Skeletal muscle tissue (tissue), 4 donors: Measurements from ENCODE around the gene RBMS2. TPM values are rescaled to one million over a fixed set of nuclear protein-coding genes. Genes with fewer than 3 reads are reported as not detected.
"Not testable (repeated sequence)": the region's sequence is repeated elsewhere in the genome, so short reads cannot be mapped to it uniquely, and the experiment has no call there.

Source experiments
- H3K27ac ChIP-seq: one replicate; pipeline ENCODE4 v1.7.0; 2013; ENCODE audit warnings: mild to moderate bottlenecking, low read depth, low read length, inconsistent platforms
- H3K27me3 ChIP-seq, 3 donors: one replicate each; pipeline ENCODE4 v1.7.0; 2013; ENCODE audit warnings: low read length in 3 of 3; ENCODE audit not compliant: control insufficient read depth in 3 of 3, insufficient read depth in 3 of 3
- H3K36me3 ChIP-seq, 3 donors: one replicate each; pipeline ENCODE4 v1.7.0; 2013; ENCODE audit warnings: low read length in 3 of 3; ENCODE audit not compliant: control insufficient read depth in 3 of 3, insufficient read depth in 3 of 3
- H3K4me1 ChIP-seq, 3 donors: one replicate each; pipeline ENCODE4 v1.7.0; 2013; ENCODE audit warnings: low read length in 3 of 3, mild to moderate bottlenecking in 3 of 3; ENCODE audit not compliant: control insufficient read depth in 3 of 3, insufficient read depth in 3 of 3
- H3K4me3 ChIP-seq, 3 donors: one replicate each; pipeline ENCODE4 v1.7.0; 2013; ENCODE audit warnings: low read length in 3 of 3
- H3K9ac ChIP-seq, 3 donors: one replicate each; pipeline ENCODE4 v1.7.0; 2013; ENCODE audit warnings: low read length in 3 of 3, mild to moderate bottlenecking in 3 of 3, moderate library complexity in 2 of 3, low read depth in 1 of 3
- H3K9me3 ChIP-seq, 3 donors: one replicate each; pipeline ENCODE4 v1.7.0; 2013; ENCODE audit warnings: low read length in 3 of 3; ENCODE audit not compliant: control insufficient read depth in 3 of 3
- total RNA-seq: library from RNA; depleted of rRNA; stranded (reverse); fragments of >200 nt; gene quantifications from one replicate; pipeline ENCODE4 v1.2.3, GENCODE V29; 2014
- donor health status: Osteomylitis.

The RBMS2 gene
- total RNA-seq, 1 donor from 2014 or later: 12.5 TPM

- Histone ChIP-seq H3K9ac (no peak overlapping the region), H3K36me3 (no peaks in the 10 kb centered on the region), H3K4me1 (peaks cover 0 to 3% (median 0%) of the 10 kb centered on the region in 3 donors), H3K27me3 (no peaks in the 10 kb centered on the region), H3K4me3 (no peak overlapping the region), H3K9me3 (no peaks in the 10 kb centered on the region), H3K27ac (no peak overlapping the region)
Observed at GRCh38 chr12:56510786-56511185, 10.8 kb upstream of the RBMS2 start.

GRCh38 chr12:56514014-56514318 is 7.7 kb upstream of the RBMS2 start:
- not testable (repeated sequence) for H3K27ac ChIP-seq, H3K9ac ChIP-seq, H3K36me3 ChIP-seq, H3K4me1 ChIP-seq, H3K9me3 ChIP-seq, H3K27me3 ChIP-seq
- H3K4me3 ChIP-seq: peak overlapping the region in 1 of 3 donors; percentile 3

- H3K4me3 ChIP-seq: no peak overlapping the region
- no peaks in the 10 kb centered on the region for H3K27me3 ChIP-seq
- H3K9ac ChIP-seq: no peak overlapping the region
Observed at GRCh38 chr12:56517854-56518253, 3.8 kb upstream of the RBMS2 start.

GRCh38 chr12:56518570-56518969 is 3.0 kb upstream of the RBMS2 start:
- H3K9ac ChIP-seq: no peak overlapping the region
- H3K36me3 ChIP-seq: no peaks in the 10 kb centered on the region
- H3K27me3 ChIP-seq: no peaks in the 10 kb centered on the region
- H3K27ac ChIP-seq: no peak overlapping the region
- no peak overlapping the region for H3K4me3 ChIP-seq
- no peaks in the 10 kb centered on the region for H3K9me3 ChIP-seq
- H3K4me1 ChIP-seq: peaks cover 3 to 10% (median 5%) of the 10 kb centered on the region in 3 donors

More at GRCh38 chr12:56517854-56518253, 3.8 kb upstream of the RBMS2 start:
- H3K27ac ChIP-seq: no peak overlapping the region
- no peaks in the 10 kb centered on the region for H3K36me3 ChIP-seq
- H3K9me3 ChIP-seq: no peaks in the 10 kb centered on the region
- peaks cover 3 to 7% (median 4%) of the 10 kb centered on the region in 3 donors for H3K4me1 ChIP-seq

GRCh38 chr12:56520048-56520447 is 1.6 kb upstream of the RBMS2 start:
- Histone ChIP-seq H3K4me3 (peak overlapping the region in 1 of 3 donors; percentile 76), H3K9ac (peak overlapping the region in 2 of 3 donors; percentile 36 to 68)

GRCh38 chr12:56520506-56520905 is 1.1 kb upstream of the RBMS2 start:
- Histone ChIP-seq H3K9ac (peak overlapping the region in 2 of 3 donors; percentile 36 to 68), H3K27me3 (no peaks in the 10 kb centered on the region), H3K9me3 (no peaks in the 10 kb centered on the region), H3K27ac (peak overlapping the region; percentile 72), H3K36me3 (no peaks in the 10 kb centered on the region), H3K4me3 (peak overlapping the region in 2 of 3 donors; percentile 74 to 76), H3K4me1 (peaks cover 3 to 14% (median 3%) of the 10 kb centered on the region in 3 donors)

More at GRCh38 chr12:56520048-56520447, 1.6 kb upstream of the RBMS2 start:
- peaks cover 3 to 14% (median 3%) of the 10 kb centered on the region in 3 donors for H3K4me1 ChIP-seq
- H3K27ac ChIP-seq: peak overlapping the region; percentile 72
- H3K27me3 ChIP-seq: no peaks in the 10 kb centered on the region
- H3K36me3 ChIP-seq: no peaks in the 10 kb centered on the region
- no peaks in the 10 kb centered on the region for H3K9me3 ChIP-seq

GRCh38 chr12:56521209-56521589 is 421 bp upstream of the RBMS2 start:
- Histone ChIP-seq H3K4me3 (peak overlapping the region; percentile 61 to 76 (median 74)), H3K9ac (peak overlapping the region; percentile 77 to 83 (median 79)), H3K36me3 (no peaks in the 10 kb centered on the region), H3K4me1 (peaks cover 3 to 14% (median 3%) of the 10 kb centered on the region in 3 donors), H3K9me3 (no peaks in the 10 kb centered on the region), H3K27me3 (no peaks in the 10 kb centered on the region), H3K27ac (peak overlapping the region; percentile 72)

GRCh38 chr12:56522411-56523193 is 982 bp downstream of the RBMS2 start:
- H3K9ac ChIP-seq: peak overlapping the region; percentile 75 to 83 (median 77)
- H3K27ac ChIP-seq: peak overlapping the region; percentile 72
- peaks cover 3 to 14% (median 3%) of the 10 kb centered on the region in 3 donors for H3K4me1 ChIP-seq
- no peaks in the 10 kb centered on the region for H3K36me3 ChIP-seq
- peak overlapping the region; percentile 61 to 85 (median 74) for H3K4me3 ChIP-seq
- H3K27me3 ChIP-seq: no peaks in the 10 kb centered on the region
- no peaks in the 10 kb centered on the region for H3K9me3 ChIP-seq

- Histone ChIP-seq H3K4me1 (peaks cover 0 to 3% (median 0%) of the 10 kb centered on the region in 3 donors), H3K9me3 (no peaks in the 10 kb centered on the region), H3K4me3 (no peak overlapping the region), H3K27me3 (no peaks in the 10 kb centered on the region), H3K9ac (no peak overlapping the region), H3K27ac (no peak overlapping the region), H3K36me3 (no peaks in the 10 kb centered on the region)
Observed at GRCh38 chr12:56528846-56529245, 7.2 kb downstream of the RBMS2 start.

- no peak overlapping the region for H3K9ac ChIP-seq
- no peak overlapping the region for H3K27ac ChIP-seq
- H3K4me1 ChIP-seq: no peaks in the 10 kb centered on the region
- no peaks in the 10 kb centered on the region for H3K9me3 ChIP-seq
- H3K36me3 ChIP-seq: no peaks in the 10 kb centered on the region
- H3K27me3 ChIP-seq: no peaks in the 10 kb centered on the region
- no peak overlapping the region for H3K4me3 ChIP-seq
Observed at GRCh38 chr12:56529656-56530055, 8.0 kb downstream of the RBMS2 start.
